Prostate gland (tissue), 2 donors: ENCODE measurements around the gene PTTG1IP2. TPM values are rescaled to one million over a fixed set of nuclear protein-coding genes. Genes with fewer than 3 reads are reported as not detected.

ENCODE experiments used
- DNase-seq: peaks from one replicate; pipeline ENCODE4 v3.0.0-alpha.2; 2019; ENCODE audit warnings: low spot score
- H3K27ac ChIP-seq, 2 donors: fragments of 200-600 bp; sonication (generic); 2 replicates each; pipeline ENCODE4 v1.5.1; 2017 to 2019
- H3K27me3 ChIP-seq: fragments of 200-600 bp; sonication (generic); replicated peaks from 2 replicates; pipeline ENCODE4 v1.5.1; 2019; ENCODE audit not compliant: insufficient read depth
- H3K36me3 ChIP-seq, 2 donors: fragments of 200-600 bp; sonication (generic); 1 replicate in 1 of 2; 2 replicates in 1 of 2; pipeline versions ENCODE4 v1.5.1 to v1.8.1; 2017 to 2019
- H3K4me1 ChIP-seq: fragments of 200-600 bp; sonication (generic); replicated peaks from 2 replicates; pipeline ENCODE4 v1.5.1; 2019
- H3K4me3 ChIP-seq, 2 donors: fragments of 200-600 bp; sonication (generic); 2 replicates each; pipeline ENCODE4 v1.5.1; 2017 to 2019
- H3K9me3 ChIP-seq: fragments of 200-600 bp; sonication (generic); 2 replicates; pipeline ENCODE4 v1.5.1; 2017
- CTCF ChIP-seq, 4 experiments: fragments of 200-600 bp in 2 of 4; fragments of 450-650 bp in 2 of 4; sonication (generic) in 2 of 4; IDR thresholded peaks; 1 replicate in 3 of 4; 2 replicates in 1 of 4; pipeline ENCODE4 v1.5.1; 2016 to 2019; ENCODE audit warnings: antibody characterized with exemption in 4 of 4, mild to moderate bottlenecking in 2 of 4, moderate library complexity in 2 of 4
- POLR2A ChIP-seq: fragments of 450-650 bp; IDR thresholded peaks from one replicate; pipeline ENCODE4 v1.6.1; 2016; ENCODE audit warnings: antibody characterized with exemption, mild to moderate bottlenecking
- POLR2AphosphoS5 ChIP-seq: sonication (generic); formaldehyde crosslinking; IDR thresholded peaks from one replicate; pipeline ENCODE4 v1.6.1; 2017; ENCODE audit warnings: antibody characterized with exemption
- WGBS: methylation state at CpG from one replicate; pipeline ENCODE4 v1.1.5; 2018; 5-methylcytosine and 5-hydroxymethylcytosine counted together
- intact Hi-C: fragments of 100-400 bp; cut with DNase I; formaldehyde crosslinking; loops from one replicate; pipeline ENCODE4 v1.14.2; 2022
- total RNA-seq, 2 donors: library from RNA; depleted of rRNA; stranded (reverse); fragments of >200 nt; gene quantifications; one replicate each; pipeline ENCODE4 v1.1.0, GENCODE V29; 2016

Gene PTTG1IP2
- total RNA-seq, 2 donors from 2014 or later = not detected

- peak; percentile 69 for TF ChIP-seq POLR2AphosphoS5
- TF ChIP-seq CTCF (IDR thresholded peaks at IDR 0.05) = no peak
- no peak for TF ChIP-seq POLR2A
- Histone ChIP-seq H3K4me3 (no peak overlapping the region), H3K27me3 (no peaks in the 10 kb centered on the region), H3K9me3 (no peaks in the 10 kb centered on the region), H3K4me1 (no peaks in the 10 kb centered on the region), H3K27ac (peak overlapping the region; percentile 24 to 45), H3K36me3 (no peaks in the 10 kb centered on the region)
- intact Hi-C loops = no loop called here
- 38% methylated on average over 1 of the region's 1 CpG for WGBS
- DNase-seq = no peak
These were observed 18.8 kb downstream of the PTTG1IP2 start for GRCh38 chr7:90488220-90488619.

GRCh38 chr7:90492250-90492649 is 22.8 kb downstream of the PTTG1IP2 start:
- no peak for DNase-seq
- Histone ChIP-seq H3K27me3 (no peaks in the 10 kb centered on the region), H3K4me1 (no peaks in the 10 kb centered on the region), H3K9me3 (no peaks in the 10 kb centered on the region), H3K36me3 (no peaks in the 10 kb centered on the region), H3K27ac (no peak overlapping the region), H3K4me3 (no peak overlapping the region)
- 97% methylated on average over 6 of the region's 6 CpGs for WGBS
- intact Hi-C loops = no loop called here
- TF ChIP-seq POLR2A = no peak
- no peak for TF ChIP-seq CTCF (IDR thresholded peaks at IDR 0.05)
- no peak for TF ChIP-seq POLR2AphosphoS5

GRCh38 chr7:90495241-90495640 is 25.8 kb downstream of the PTTG1IP2 start:
- 86% methylated on average over 1 of the region's 1 CpG for WGBS
- TF ChIP-seq CTCF (IDR thresholded peaks at IDR 0.05) (no peak), POLR2AphosphoS5 (no peak), POLR2A (no peak)
- no peak overlapping the region for H3K4me3 ChIP-seq
- no peaks in the 10 kb centered on the region for H3K9me3 ChIP-seq
- DNase-seq = no peak
- intact Hi-C loops = no loop called here
- H3K27ac ChIP-seq = no peak overlapping the region
- no peaks in the 10 kb centered on the region for H3K4me1 ChIP-seq
- no peaks in the 10 kb centered on the region for H3K36me3 ChIP-seq
- H3K27me3 ChIP-seq = no peaks in the 10 kb centered on the region

- intact Hi-C loops = no loop called here
- TF ChIP-seq POLR2A (no peak), CTCF (IDR thresholded peaks at IDR 0.05) (no peak), POLR2AphosphoS5 (no peak)
- WGBS = 85% methylated on average over 4 of the region's 4 CpGs
- Histone ChIP-seq H3K4me1 (no peaks in the 10 kb centered on the region), H3K36me3 (no peaks in the 10 kb centered on the region), H3K27ac (no peak overlapping the region), H3K27me3 (no peaks in the 10 kb centered on the region), H3K4me3 (no peak overlapping the region), H3K9me3 (no peaks in the 10 kb centered on the region)
- no peak for DNase-seq
These were observed 33.1 kb downstream of the PTTG1IP2 start for GRCh38 chr7:90502539-90502938.

GRCh38 chr7:90503367-90503766 is 33.9 kb downstream of the PTTG1IP2 start:
- no peaks in the 10 kb centered on the region for H3K36me3 ChIP-seq
- H3K27me3 ChIP-seq = no peaks in the 10 kb centered on the region
- H3K4me1 ChIP-seq = no peaks in the 10 kb centered on the region
- DNase-seq = no peak
- 91% methylated on average over 1 of the region's 1 CpG for WGBS
- no peak for TF ChIP-seq POLR2AphosphoS5
- no peak for TF ChIP-seq CTCF (IDR thresholded peaks at IDR 0.05)
- TF ChIP-seq POLR2A = no peak
- H3K9me3 ChIP-seq = no peaks in the 10 kb centered on the region
- no peak overlapping the region for H3K4me3 ChIP-seq
- H3K27ac ChIP-seq = no peak overlapping the region
- intact Hi-C loops = no loop called here
